PFSK-1 (cell line): ENCODE results near the gene C1orf174.

Experiments used
- FOXP2 ChIP-seq: optimal IDR thresholded peaks from 2 replicates; pipeline ENCODE3; 2011; ENCODE audit warnings: borderline replicate concordance, control low read depth, inconsistent platforms; ENCODE audit not compliant: insufficient read depth; ENCODE audit errors: extremely low read length, extremely low read depth
- POLR2AphosphoS5 ChIP-seq: IDR thresholded peaks from 2 replicates; pipeline ENCODE4 v1.6.1; 2012; ENCODE audit warnings: low read depth, mild to moderate bottlenecking, control low read depth, low read length, moderate library complexity
- SIN3A ChIP-seq: IDR thresholded peaks from 2 replicates; pipeline ENCODE4 v1.6.1; 2012; ENCODE audit warnings: mild to moderate bottlenecking, low read length, moderate library complexity, borderline replicate concordance; ENCODE audit not compliant: insufficient read depth
- TAF1 ChIP-seq: IDR thresholded peaks from 2 replicates; pipeline ENCODE4 v1.6.1; 2012; ENCODE audit warnings: low read length, control low read depth, borderline replicate concordance; ENCODE audit not compliant: insufficient read depth
- TF ChIP-seq, protein P1 (sequence below), 2 experiments: IDR thresholded peaks; 2 replicates each; pipeline versions ENCODE4 v1.6.1 to v1.8.0; 2011 to 2012; ENCODE audit warnings: low read depth in 2 of 2, low read length in 2 of 2, control low read depth in 1 of 2, inconsistent platforms in 1 of 2, mild to moderate bottlenecking in 1 of 2, moderate library complexity in 1 of 2; ENCODE audit not compliant: insufficient read depth in 1 of 2

DNA sequence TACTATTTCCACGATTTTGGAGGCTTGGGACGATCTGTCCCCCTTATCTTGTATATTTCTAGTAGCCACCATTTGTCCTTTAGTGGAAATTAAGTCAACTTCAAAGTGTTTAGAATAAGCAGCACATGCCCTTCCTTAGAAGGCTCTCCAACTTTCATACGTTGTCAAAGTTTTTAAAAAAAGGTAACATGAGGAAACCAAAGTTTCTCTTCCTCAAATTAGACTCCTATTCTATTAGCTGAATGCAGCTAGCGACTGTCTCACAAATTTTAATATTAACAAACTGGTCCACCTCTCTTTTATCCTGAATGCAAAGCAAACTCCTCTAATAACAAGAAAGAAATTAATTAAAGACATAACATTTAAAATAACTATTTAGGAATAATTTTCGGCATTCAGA, 6.9 kb downstream of the C1orf174 start:
- TF ChIP-seq POLR2AphosphoS5 (no peak), SIN3A (no peak), TAF1 (no peak), FOXP2 (no peak)
- TF ChIP-seq, protein P1, sequence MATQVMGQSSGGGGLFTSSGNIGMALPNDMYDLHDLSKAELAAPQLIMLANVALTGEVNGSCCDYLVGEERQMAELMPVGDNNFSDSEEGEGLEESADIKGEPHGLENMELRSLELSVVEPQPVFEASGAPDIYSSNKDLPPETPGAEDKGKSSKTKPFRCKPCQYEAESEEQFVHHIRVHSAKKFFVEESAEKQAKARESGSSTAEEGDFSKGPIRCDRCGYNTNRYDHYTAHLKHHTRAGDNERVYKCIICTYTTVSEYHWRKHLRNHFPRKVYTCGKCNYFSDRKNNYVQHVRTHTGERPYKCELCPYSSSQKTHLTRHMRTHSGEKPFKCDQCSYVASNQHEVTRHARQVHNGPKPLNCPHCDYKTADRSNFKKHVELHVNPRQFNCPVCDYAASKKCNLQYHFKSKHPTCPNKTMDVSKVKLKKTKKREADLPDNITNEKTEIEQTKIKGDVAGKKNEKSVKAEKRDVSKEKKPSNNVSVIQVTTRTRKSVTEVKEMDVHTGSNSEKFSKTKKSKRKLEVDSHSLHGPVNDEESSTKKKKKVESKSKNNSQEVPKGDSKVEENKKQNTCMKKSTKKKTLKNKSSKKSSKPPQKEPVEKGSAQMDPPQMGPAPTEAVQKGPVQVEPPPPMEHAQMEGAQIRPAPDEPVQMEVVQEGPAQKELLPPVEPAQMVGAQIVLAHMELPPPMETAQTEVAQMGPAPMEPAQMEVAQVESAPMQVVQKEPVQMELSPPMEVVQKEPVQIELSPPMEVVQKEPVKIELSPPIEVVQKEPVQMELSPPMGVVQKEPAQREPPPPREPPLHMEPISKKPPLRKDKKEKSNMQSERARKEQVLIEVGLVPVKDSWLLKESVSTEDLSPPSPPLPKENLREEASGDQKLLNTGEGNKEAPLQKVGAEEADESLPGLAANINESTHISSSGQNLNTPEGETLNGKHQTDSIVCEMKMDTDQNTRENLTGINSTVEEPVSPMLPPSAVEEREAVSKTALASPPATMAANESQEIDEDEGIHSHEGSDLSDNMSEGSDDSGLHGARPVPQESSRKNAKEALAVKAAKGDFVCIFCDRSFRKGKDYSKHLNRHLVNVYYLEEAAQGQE (IDR thresholded peaks at IDR 0.05; ENCODE audit: insufficient read depth in 1 of 2, low read depth in 2 of 2, low read length in 2 of 2) = no peak
